EH (cell line): ENCODE data around the gene FAM227A.
A peak's percentile ranks its signal among the peaks of the same experiment; 100 is the strongest.

Experiments
- DNase-seq: peaks from one replicate; pipeline ENCODE4 v3.0.0-alpha.2; 2015; ENCODE audit warnings: low read depth

FAM227A gene

DNA sequence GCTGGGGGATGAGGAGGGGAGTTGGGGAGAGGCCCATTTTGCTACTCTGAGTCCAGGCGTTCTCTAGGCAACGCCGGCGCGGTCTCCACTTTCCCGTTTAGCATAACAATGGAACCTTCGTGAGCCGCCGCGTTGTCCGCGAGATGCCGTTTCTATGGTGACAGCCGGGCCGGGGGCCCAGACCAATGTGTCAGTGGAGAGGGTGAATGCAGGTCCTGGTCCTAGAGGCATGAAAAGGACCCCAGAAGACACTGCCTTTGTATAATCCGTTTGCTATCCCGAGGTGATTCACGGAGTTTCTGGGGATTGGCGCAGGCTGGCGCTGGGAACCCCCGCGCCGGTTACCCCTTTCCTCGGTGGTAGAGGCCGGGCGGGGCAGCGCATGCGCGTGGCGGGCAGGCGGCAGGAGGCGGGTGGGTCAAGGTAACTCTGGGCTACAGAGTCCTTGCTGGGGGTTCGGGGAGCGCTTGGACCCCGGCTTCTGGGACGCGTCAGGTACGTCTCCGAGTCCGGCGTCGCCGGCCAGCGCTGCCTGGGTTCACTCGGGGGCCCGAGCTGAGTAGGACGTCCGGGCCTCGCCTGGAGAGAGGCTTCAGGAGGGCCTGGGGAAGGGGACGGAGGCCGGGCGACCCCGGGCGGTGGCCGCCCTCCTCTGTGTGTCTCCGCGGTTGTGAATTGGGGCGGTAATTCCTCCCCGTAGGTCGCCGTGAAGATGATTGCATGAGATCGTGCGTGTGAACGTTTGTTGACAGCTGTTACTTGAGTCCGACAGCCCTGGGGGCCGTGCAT is at the start of gene FAM227A, which contains the start of gene CBY1:
FAM227A (minus strand) TSS at position 137 of the 789 bp plus-strand sequence. CDS start 6,224 bp downstream, outside the sequence.
CBY1 (plus strand) TSS at position 383 of the 789 bp plus-strand sequence. CDS start 11,417 bp downstream, outside the sequence.
- DNase-seq = peak; percentile 86

DNA sequence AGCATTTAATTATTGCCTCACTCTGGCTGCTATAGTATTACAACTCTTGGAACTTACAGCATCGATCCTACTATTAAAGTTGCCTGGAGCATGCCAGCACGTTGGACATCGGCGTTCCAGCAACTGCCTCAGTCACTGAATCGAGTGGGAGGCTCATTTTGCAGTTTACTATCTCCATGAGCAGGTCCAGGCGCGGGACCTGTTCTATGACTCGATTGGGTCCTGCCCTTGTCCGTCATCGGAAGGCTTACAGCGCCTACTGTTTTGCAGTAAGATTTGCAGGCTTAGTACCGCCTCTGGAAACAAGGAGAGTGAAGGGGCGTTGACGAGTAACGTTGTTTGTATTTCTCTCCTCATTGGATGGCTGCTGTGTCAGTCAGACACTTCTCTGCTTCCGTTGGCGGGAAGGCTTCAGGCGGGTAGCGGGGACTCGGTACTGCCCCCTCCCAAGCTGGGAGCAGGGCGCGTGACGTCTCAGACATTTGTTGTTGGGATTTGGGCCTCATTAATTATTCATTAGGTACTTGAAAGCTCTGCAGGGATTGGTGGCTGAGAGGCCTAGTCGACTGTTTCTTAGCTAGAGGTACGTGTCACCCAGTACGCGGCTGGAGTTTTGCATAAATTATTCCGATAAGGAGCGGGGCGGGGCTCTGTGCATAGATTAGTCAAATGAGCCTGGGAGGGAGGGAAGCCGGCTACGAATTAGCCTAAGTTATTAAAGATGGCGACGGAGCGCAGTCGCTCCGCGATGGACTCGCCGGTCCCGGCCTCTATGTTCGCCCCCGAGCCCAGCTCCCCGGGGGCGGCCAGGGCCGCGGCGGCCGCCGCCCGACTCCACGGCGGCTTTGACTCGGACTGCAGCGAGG is 49.3 kb upstream of the FAM227A start, which contains the start of gene GTPBP1:
GTPBP1 (plus strand) TSS at position 710 of the 866 bp plus-strand sequence; CDS start at position 722, 12 bp downstream.
- peak; percentile 100 for DNase-seq

DNA sequence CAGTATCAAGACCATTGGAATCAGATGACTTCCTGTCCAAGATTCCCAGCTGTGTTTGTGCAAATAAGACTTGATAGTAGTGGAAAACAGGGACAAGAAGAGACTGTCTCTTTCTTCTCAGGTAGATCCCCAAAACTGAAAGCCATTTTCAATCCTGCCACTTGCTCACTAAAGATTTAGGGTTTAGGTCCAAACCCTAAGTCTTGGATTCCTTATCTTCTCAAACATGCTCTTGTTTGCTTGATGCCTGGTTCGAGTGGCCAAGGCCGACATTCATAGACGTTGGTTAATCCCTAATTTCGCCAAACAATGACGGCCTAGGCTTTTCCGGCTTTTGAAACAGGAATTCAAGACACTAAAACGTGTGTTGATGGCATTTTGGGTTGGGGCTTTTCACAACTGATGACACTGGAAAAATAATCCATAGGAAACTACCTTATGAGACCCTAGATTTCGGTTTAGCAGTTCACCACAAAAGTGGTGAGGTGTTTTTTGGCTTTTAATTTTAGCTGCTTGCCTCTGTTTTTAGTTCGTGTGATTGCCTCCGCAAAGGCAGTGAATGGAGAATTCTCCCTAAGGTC is 48.6 kb upstream of the FAM227A start:
- no peak for DNase-seq

DNA sequence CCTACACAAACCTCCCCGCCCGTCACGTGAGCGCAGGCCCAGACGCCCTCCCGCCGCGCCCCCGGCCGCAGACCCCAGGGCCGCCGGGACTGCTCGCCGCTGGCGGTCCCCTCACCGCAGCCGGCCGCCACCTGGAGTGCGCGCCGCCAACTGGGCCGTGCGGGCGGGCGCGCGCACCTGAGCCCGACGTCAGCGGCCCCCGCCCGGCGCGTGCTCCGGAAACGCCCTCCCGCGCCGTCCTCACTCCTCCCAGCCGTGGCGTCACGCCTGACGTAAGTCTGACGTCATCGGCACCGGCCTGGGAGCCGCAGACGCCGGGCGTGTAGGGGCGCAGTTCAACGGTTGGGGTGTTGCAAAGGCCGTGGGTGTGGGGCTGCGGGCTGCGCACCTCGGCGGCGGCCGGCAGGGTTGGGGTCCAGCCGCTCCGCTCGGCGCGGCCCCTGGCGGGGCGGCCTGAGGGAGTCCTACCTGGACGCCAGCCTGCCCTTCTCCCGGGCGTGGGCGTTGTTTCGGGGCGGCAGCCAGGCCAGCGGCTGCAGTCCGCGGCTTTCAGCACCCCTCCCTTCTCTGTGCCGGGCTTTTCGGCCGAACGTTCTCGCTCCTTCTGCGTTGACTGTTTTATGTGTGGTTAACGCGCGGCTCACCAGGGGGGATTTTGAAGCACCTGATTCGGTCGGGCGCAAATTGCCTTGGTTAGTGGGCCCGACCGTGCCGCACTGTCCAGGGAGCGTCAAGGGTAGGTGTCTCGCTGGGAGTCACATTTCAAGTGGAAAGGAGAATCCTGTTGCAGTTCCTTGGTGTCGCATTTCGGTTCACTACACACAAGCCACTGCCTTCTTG is 44.8 kb upstream of the FAM227A start, which contains the start of gene JOSD1:
JOSD1 (minus strand) TSS at position 155 of the 840 bp plus-strand sequence. CDS start 956 bp downstream, outside the sequence.
- peak; percentile 87 for DNase-seq

DNA sequence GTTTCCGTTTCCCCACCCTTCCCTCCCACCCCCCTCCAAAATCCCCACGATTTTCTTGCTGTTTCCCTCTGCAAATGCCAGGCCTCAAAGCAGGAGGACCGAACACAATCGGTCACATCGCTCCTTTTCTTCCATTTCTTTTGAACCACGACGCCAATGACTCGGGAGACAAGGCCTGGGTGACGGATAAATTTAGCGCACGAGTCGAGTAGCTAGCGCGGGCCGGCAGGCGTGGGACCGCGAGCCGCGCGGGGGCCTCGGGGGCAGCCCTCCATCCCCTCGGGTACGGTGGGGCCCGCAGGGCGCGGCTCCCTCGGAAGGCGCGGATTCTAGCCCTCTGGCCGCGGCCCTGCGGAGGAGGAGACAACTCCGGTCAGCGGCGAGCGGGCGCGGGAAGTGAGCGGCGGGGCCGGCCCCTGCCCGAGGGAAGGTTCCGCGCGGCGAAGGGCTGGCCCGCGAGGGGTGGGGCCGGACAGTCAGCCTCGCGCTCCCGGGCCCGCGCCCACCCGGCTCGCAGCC is 44.1 kb upstream of the FAM227A start:
- DNase-seq = peak; percentile 72

DNA sequence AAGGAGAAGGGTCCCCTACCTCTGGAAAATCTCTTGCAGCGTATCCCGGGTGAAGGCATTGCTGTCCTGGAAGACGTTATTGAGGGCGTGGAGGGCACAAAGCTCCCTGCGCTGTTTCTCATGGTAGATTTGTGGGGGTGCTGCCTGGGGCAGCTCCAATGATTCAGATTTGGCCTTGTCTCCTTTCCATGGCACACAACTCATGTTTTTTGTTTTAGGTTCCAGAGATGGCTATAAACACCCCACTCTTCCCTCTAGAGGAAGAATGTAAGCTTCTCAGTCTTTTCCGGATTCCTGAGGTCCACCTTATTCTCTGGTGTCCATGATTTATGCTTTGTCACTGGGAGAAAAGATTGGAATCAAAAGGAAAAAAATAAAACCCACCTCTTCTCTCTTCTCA is 43.6 kb upstream of the FAM227A start:
- DNase-seq = peak; percentile 64

DNA sequence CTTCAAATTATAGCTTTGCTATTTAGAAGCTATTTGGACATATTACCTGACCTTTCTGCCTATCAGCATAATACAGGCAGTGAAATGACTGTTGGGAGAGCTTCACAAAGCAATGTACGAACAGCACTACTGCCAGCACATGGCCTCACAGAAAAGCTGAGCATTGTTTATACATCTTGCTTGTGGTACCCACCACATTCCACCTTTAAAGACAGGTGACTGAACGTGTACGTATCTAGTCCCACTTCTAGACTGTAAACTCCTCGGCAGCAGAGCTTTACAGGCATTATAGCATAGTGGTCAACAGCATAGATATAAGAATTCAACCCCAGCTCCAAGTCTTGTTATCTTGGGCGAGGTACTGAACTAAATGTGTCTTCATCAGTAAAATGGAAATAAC is 43.0 kb upstream of the FAM227A start:
- no peak for DNase-seq

DNA sequence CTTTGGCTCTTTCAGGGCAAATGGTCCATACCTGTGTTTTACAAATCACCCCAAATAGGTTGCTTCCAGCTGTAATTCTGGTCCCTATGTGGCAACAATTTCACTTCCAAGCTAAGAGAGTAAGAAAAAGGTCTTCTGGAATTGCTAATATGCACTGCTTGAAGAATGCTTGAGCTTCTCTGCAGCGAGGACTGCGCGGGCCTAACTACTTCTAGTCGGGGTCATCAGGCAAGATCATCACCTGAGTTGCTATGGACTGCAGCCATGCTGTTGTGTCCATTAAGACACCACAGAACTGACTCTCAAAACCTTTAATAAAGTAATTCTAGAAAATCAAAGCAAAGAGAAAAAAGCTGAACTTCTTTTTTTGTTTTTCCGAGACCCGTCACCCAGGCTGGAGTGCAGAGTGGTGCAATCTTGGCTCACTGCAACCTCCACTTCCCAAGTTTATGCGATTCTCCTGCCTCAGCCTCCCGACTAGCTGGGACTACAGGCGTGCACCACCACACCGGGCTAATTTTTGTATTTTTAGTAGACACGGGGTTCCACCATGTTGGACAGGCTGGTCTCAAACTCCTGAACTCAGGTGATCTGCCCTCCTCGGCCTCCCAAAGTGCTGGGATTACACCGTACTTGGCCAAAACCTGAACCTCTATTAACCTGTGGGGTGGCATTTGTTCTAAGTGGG is 42.4 kb upstream of the FAM227A start:
- no peak for DNase-seq

DNA sequence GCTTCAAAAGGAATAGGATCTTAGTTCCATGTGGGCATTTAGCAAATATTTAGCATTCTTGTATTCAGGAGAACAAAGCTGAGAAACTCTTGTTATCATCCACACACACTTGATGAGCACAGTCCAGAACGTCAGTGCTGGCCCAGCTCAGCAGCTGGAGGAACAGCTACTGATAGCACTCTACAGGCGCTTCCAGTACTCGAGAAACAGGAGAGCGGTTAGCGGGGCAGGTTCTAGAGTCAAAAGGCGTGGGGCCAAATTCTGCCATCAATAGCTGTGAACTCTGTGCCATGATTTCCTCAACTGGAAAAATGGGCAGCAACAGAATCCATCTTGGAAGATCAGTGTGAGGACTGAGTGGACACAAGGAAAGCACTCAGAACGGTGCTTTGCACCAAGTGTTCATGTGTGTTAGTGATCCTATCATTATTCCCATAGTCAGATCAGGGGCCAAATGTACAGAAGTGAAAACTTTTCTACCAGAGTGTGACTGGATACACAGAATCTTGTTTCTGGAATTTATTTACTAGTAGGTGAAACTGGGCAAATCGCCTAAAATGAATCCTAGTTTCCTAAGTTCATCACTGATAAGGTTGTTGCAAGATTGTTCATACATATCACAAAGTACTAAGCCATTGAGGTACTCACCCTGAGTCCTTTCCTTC is 41.4 kb upstream of the FAM227A start:
- DNase-seq = peak; percentile 35

DNA sequence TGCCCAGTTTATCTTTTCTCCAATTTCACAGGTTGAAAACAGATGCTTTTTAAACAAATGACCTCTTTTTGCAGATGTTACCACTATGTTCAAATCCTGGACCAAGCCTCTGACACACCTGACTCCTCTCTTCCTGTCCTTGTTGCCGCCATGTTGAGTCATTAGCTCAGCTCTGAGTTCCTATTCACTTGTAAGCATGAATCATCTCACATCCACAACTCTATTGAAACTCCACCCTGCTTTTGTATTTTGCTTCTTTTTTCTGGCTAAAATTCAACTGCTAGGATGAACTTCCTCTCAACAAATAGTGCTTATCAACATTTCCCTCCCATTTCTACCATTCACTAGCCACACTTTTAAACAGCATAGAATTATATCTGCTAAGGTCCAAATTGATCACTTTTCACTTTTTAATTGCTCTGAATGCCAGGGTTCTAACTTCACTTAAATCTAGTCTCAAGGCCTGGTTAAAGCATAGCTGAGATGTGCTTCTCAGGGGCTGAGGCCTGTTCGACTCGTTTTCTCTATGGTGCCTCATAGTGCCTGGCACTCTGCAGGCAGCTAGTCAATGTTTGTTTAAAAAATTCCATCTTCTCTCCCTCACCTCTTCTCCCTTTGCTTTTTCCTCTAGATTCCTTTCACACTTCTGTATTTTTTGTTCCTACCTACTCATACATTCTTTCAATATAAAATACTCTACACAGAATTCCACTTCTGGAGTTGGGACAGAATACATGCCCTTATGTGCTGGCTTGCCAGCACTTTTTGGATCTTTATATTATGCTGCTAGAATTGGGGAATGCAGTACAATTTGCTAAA is 40.6 kb upstream of the FAM227A start:
- peak; percentile 82 for DNase-seq

DNA sequence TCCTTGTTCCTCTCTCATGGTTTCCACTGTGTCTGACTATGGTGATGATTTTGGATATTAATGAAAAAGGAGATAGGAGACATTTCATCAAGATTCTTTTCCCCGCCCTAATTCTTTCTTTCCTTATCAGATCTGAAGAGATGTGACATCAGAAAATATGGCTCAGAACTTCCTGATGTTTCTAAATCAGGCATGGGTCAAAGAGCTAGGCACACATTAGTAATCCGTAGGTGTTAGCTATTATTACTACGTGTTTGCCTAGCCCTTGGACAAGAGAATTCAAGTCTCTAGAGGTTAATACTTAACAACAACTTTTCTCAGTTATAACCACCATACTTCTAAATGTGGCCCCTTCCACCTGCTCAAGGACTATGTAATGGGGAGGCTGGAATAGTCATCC is 38.7 kb upstream of the FAM227A start:
- peak; percentile 11 for DNase-seq

DNA sequence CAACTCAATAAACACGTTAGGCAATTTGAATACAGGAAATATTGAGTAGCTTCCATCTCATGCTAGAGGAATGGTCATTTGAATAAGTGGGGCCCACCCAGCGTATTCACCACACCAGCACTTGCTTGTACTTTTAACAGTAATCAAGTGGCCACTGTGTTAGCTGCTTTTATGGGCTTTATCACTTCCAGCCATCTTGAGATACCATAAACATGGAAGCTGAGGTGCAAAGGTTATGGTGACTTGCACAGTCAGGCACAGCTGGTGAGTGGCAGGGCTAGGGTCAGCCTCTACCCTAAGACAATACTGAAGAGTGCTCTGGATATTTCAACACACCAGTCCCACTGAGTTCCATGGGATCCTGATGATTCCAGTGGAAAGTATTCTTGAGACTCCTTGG is 37.9 kb upstream of the FAM227A start:
- DNase-seq = peak; percentile 9

DNA sequence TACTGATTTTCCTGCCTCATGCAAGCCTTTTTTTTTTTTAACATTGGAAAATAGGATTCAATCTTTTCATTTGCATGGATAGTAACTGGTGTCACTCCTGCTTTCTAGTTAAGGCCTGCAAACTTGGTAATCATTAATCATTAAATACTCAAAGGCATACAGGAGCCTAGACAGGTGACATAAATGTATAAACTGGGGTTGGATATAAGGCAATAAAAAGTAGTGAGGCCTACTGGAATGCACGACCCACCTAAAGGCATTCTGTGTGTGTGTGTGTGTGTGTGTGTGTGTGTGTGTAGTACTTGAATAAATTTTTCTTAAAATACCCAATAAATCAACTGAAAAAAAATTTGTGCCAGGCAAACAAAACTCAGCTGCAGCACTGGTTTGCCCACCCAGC is 33.5 kb upstream of the FAM227A start:
- DNase-seq = no peak

DNA sequence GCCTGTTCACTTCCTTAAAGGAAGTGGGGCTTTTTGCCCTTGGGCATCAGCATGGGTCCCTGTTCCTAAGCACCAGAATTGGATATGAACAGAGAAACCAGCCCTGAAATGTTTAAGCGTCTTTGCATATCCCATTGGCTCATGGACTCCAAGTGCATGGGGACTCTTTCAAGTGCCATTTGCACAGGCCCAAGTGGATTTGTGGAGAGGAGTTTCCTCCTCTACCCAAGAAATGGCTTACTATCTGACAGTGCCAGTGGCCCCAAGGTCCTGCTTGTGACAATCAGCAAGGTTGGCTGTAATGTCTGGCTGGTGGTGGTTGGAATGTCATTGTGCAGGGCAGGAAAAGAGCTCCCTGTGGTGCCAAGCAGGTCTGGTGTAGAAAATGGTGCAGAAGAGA is 29.6 kb upstream of the FAM227A start:
- no peak for DNase-seq

DNA sequence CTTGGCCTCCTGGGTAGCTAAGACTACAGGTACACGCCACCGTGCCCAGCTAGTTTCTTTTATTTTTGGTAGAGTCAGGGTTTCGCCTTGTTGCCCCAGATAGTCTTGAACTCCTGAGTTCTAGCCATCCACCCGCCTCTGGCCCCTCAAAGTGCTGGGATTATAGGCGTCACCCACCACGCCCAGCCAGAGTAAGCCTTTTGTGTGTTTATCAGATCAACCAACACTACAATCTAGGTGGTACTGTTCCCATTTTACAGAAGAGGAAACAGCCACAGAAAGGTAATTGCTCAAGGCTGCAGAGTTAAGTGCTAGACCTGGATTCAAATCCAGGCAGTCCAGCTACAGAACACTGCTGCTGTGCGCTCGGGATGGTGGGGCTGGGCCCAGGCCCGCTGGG is 28.7 kb upstream of the FAM227A start:
- DNase-seq = no peak

DNA sequence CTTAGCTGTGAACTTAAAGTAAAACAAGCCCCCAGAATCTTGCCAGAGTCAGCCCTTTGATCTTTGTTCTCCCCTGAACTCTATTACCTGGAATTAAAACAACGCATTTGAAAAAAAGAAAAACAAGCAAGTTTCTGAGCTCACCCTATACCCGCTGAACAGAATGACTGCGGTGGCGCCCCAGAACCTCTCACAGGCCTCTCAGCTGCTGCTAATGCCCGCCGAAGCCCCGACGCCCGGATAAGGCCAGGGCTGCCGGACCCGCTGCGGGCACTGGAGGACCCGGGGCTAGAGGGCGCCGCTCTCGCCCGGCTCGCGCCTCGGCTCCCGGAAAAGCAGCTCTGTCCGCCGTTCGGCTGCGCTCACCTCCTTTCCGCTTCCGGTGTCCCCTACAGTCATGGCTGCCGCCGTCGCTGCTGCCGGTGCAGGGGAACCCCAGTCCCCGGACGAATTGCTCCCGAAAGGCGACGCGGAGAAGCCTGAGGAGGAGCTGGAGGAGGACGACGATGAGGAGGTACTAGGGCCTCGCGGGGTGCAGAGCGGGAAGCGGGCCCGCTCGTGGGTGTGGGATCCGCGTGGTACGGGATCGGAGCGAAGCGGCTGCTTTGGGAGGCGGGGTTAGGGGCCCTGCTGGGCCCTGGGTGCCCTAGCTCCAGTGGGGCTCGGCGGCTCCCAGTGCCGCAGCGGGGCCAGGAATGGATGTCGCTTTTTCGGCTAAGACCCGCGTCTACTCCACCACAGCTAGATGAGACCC is 25.6 kb upstream of the FAM227A start, which contains the start of gene TOMM22:
TOMM22 (plus strand) TSS at position 376 of the 754 bp plus-strand sequence; CDS start at position 398, 22 bp downstream.
- peak; percentile 88 for DNase-seq

DNA sequence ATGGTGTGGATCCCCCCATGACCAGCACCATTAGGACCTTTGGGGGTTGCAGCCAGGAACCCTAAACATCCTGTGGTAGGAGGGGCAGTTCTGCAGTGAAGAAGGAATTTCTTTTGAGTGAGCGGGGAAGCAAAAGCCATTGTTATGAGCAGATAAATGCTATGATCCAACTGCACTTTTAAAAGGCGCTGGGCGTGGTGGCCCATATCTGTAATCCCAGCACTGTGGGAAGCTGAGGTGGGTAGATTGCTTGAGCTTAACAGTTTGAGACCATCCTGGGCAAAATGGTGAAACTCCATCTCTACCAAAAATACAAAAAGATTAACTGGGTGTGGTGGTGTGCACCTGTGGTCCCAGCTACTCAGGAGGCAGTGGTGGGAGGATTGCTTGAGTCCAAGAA is 19.6 kb upstream of the FAM227A start:
- no peak for DNase-seq

DNA sequence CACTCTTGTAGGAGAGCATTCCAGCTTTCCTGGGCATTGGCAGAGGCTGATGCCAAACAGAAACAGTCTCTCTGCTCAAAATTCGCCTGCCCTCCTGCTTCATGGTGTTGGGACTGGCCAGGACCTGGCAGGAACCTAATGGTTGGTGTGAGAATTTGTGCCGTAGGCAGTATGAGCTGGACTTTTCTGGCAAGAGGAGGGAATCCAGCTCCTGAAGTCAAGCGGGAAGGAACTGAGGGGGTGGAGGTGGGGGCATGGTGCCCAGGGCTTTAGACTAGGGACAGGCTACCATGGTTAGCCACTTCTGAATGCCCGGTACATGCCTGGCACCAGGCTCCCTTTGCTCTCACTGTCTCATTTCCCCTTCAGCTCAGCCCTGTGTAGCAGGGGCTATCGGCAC is 18.7 kb upstream of the FAM227A start:
- no peak for DNase-seq
